Measurements from ENCODE around the gene NUBP2. TPM values are rescaled to one million over a fixed set of nuclear protein-coding genes. Genes with fewer than 3 reads are reported as not detected.

Gene NUBP2
- total RNA-seq, 1 experiment from 2014 or later: 91.8 TPM

- Mint-ChIP-seq H3K27me3 (ENCODE audit: unreplicated experiment) (no peaks in the 10 kb centered on the region), H3K36me3 (ENCODE audit: insufficient read depth, unreplicated experiment) (peaks cover 36% of the 10 kb centered on the region), H3K27ac (ENCODE audit: unreplicated experiment) (no peak overlapping the region), H3K4me1 (ENCODE audit: low read depth, unreplicated experiment) (no peaks in the 10 kb centered on the region), H3K4me3 (ENCODE audit: low read depth, unreplicated experiment) (no peak overlapping the region), H3K9me3 (ENCODE audit: low read depth, unreplicated experiment) (no peaks in the 10 kb centered on the region)
- intact Hi-C loops (cut with micrococcal nuclease; ENCODE audit: unreplicated experiment): no loop called here
- DNase-seq: no peak
- no TSS peak for BruUV-seq (replicated peaks)
- CTCF ChIA-PET: interaction anchor here (0.6 kb wide), 1 partner anchor 12 kb away, joined by 4 read pairs; no protein-coding TSS in a partner anchor
- no peak for TF ChIP-seq CTCF (IDR thresholded peaks at IDR 0.05; ENCODE audit: unreplicated experiment)
Observed at GRCh38 chr16:1821861-1822611, 39.3 kb downstream of the NUBP2 start.

- Mint-ChIP-seq H3K4me3 (ENCODE audit: low read depth, unreplicated experiment) (no peak overlapping the region), H3K27ac (ENCODE audit: unreplicated experiment) (no peak overlapping the region), H3K36me3 (ENCODE audit: insufficient read depth, unreplicated experiment) (peaks cover 36% of the 10 kb centered on the region), H3K4me1 (ENCODE audit: low read depth, unreplicated experiment) (no peaks in the 10 kb centered on the region), H3K27me3 (ENCODE audit: unreplicated experiment) (no peaks in the 10 kb centered on the region), H3K9me3 (ENCODE audit: low read depth, unreplicated experiment) (no peaks in the 10 kb centered on the region)
- no TSS peak for BruUV-seq (replicated peaks)
- TF ChIP-seq CTCF (IDR thresholded peaks at IDR 0.05; ENCODE audit: unreplicated experiment): no peak
- CTCF ChIA-PET: no interaction called here
- no peak for DNase-seq
- intact Hi-C loops (cut with micrococcal nuclease; ENCODE audit: unreplicated experiment): no loop called here
Observed at GRCh38 chr16:1822801-1823200, 40.0 kb downstream of the NUBP2 start.

- CTCF ChIA-PET: interaction anchor here (0.7 to 1.1 kb wide), 3 partner anchors 41 to 389 kb away, joined by 3 to 4 read pairs (median 4); partner anchors contain the start of genes NUBP2 and SPSB3
- BruUV-seq (replicated peaks): no TSS peak
- H3K4me1 Mint-ChIP-seq (ENCODE audit: low read depth, unreplicated experiment): no peaks in the 10 kb centered on the region
- no peak for TF ChIP-seq CTCF (IDR thresholded peaks at IDR 0.05; ENCODE audit: unreplicated experiment)
- no peaks in the 10 kb centered on the region for H3K9me3 Mint-ChIP-seq (ENCODE audit: low read depth, unreplicated experiment)
- peaks cover 39% of the 10 kb centered on the region for H3K36me3 Mint-ChIP-seq (ENCODE audit: insufficient read depth, unreplicated experiment)
- H3K4me3 Mint-ChIP-seq (ENCODE audit: low read depth, unreplicated experiment): no peak overlapping the region
- intact Hi-C loops (cut with micrococcal nuclease; ENCODE audit: unreplicated experiment): no loop called here
- no peak overlapping the region for H3K27ac Mint-ChIP-seq (ENCODE audit: unreplicated experiment)
- DNase-seq: peak; percentile 60
- H3K27me3 Mint-ChIP-seq (ENCODE audit: unreplicated experiment): no peaks in the 10 kb centered on the region
Observed at GRCh38 chr16:1823821-1824220, 41.1 kb downstream of the NUBP2 start.

GRCh38 chr16:1825381-1825863 lies 42.7 kb downstream of the NUBP2 start:
- no peak for DNase-seq
- Mint-ChIP-seq H3K27ac (ENCODE audit: unreplicated experiment) (no peak overlapping the region), H3K4me1 (ENCODE audit: low read depth, unreplicated experiment) (no peaks in the 10 kb centered on the region), H3K36me3 (ENCODE audit: insufficient read depth, unreplicated experiment) (peaks cover 45% of the 10 kb centered on the region), H3K4me3 (ENCODE audit: low read depth, unreplicated experiment) (peak overlapping the region; percentile 97), H3K9me3 (ENCODE audit: low read depth, unreplicated experiment) (no peaks in the 10 kb centered on the region), H3K27me3 (ENCODE audit: unreplicated experiment) (no peaks in the 10 kb centered on the region)
- BruUV-seq (replicated peaks): TSS peak; percentile 66
- CTCF ChIA-PET: interaction anchor here (1.0 kb wide), 1 partner anchor 139 kb away, joined by 3 read pairs; the partner anchor contains the start of gene RPS2
- TF ChIP-seq CTCF (IDR thresholded peaks at IDR 0.05; ENCODE audit: unreplicated experiment): no peak
- intact Hi-C loops (cut with micrococcal nuclease; ENCODE audit: unreplicated experiment): no loop called here

Measured in Calu3 (cell line).